Uterus (tissue), 4 donors: ENCODE results near the gene FOXA2. TPM values are rescaled to one million over a fixed set of nuclear protein-coding genes. Genes with fewer than 3 reads are reported as not detected.

Experiments
- DNase-seq, 2 donors: peaks; one replicate each; pipeline ENCODE4 v3.0.0-alpha.2; 2019 to 2020
- H3K27ac ChIP-seq, 2 donors: fragments of 200-600 bp; sonication (generic); 1 replicate in 1 of 2; 2 replicates in 1 of 2; pipeline ENCODE4 v1.5.1; 2016 to 2018
- H3K27me3 ChIP-seq, 2 donors: fragments of 200-600 bp; sonication (generic); one replicate each; pipeline ENCODE4 v1.5.1; 2018 to 2019; ENCODE audit warnings: control low read depth in 1 of 2
- H3K36me3 ChIP-seq, 2 donors: fragments of 200-600 bp; sonication (generic); one replicate each; pipeline ENCODE4 v1.5.1; 2019; ENCODE audit warnings: control low read depth in 1 of 2
- H3K4me1 ChIP-seq, 2 donors: fragments of 200-600 bp; sonication (generic); one replicate each; pipeline ENCODE4 v1.5.1; 2018 to 2019; ENCODE audit warnings: control low read depth in 1 of 2
- H3K4me3 ChIP-seq, 2 donors: fragments of 200-600 bp; sonication (generic); 1 replicate in 1 of 2; 2 replicates in 1 of 2; pipeline ENCODE4 v1.5.1; 2018 to 2019; ENCODE audit warnings: mild to moderate bottlenecking in 1 of 2
- H3K9me3 ChIP-seq, 2 donors: fragments of 200-600 bp; sonication (generic); one replicate each; pipeline ENCODE4 v1.5.1; 2019; ENCODE audit warnings: control low read depth in 1 of 2
- POLR2A ChIP-seq, 2 donors: fragments of 450-650 bp; IDR thresholded peaks; one replicate each; pipeline ENCODE4 v1.6.1; 2016; ENCODE audit warnings: antibody characterized with exemption in 2 of 2, mild to moderate bottlenecking in 1 of 2, moderate library complexity in 1 of 2
- intact Hi-C: fragments of 100-400 bp; cut with DNase I; formaldehyde crosslinking; loops from one replicate; pipeline ENCODE4 v1.15.1; 2023; ENCODE audit warnings: low total_unique reads
- total RNA-seq, 4 donors: library from RNA; depleted of rRNA in 3 of 4; stranded (reverse); fragments of >200 nt in 3 of 4; gene quantifications; one replicate each; pipeline versions ENCODE4 v1.1.0 to v1.2.4, GENCODE V29; 2014 to 2023
- TF ChIP-seq, protein P1 (sequence below), 4 experiments: fragments of 200-600 bp in 2 of 4; fragments of 450-650 bp in 2 of 4; sonication (generic) in 2 of 4; IDR thresholded peaks; one replicate each; pipeline ENCODE4 v1.5.1; 2016 to 2019; ENCODE audit warnings: antibody characterized with exemption in 4 of 4, mild to moderate bottlenecking in 2 of 4, moderate library complexity in 1 of 4
- donor health status: DM: yes; HTN: yes; CAD: no.

The FOXA2 gene
- total RNA-seq, 4 donors from 2014 or later, result 0.14 TPM; not detected in 3

GRCh38 chr20:22536956-22537756 lies 47.2 kb downstream of the FOXA2 start:
- Histone ChIP-seq H3K4me1 (no peaks in the 10 kb centered on the region), H3K27me3 (no peaks in the 10 kb centered on the region), H3K27ac (no peak overlapping the region), H3K4me3 (no peak overlapping the region), H3K36me3 (no peaks in the 10 kb centered on the region), H3K9me3 (no peaks in the 10 kb centered on the region)
- intact Hi-C loops, result no loop called here
- TF ChIP-seq POLR2A (IDR thresholded peaks at IDR 0.05), result no peak
- TF ChIP-seq, protein P1, sequence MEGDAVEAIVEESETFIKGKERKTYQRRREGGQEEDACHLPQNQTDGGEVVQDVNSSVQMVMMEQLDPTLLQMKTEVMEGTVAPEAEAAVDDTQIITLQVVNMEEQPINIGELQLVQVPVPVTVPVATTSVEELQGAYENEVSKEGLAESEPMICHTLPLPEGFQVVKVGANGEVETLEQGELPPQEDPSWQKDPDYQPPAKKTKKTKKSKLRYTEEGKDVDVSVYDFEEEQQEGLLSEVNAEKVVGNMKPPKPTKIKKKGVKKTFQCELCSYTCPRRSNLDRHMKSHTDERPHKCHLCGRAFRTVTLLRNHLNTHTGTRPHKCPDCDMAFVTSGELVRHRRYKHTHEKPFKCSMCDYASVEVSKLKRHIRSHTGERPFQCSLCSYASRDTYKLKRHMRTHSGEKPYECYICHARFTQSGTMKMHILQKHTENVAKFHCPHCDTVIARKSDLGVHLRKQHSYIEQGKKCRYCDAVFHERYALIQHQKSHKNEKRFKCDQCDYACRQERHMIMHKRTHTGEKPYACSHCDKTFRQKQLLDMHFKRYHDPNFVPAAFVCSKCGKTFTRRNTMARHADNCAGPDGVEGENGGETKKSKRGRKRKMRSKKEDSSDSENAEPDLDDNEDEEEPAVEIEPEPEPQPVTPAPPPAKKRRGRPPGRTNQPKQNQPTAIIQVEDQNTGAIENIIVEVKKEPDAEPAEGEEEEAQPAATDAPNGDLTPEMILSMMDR (IDR thresholded peaks at IDR 0.05), result no peak
- no peak for DNase-seq

- intact Hi-C loops, result no loop called here
- Histone ChIP-seq H3K27me3 (no peaks in the 10 kb centered on the region), H3K4me3 (no peak overlapping the region), H3K4me1 (no peaks in the 10 kb centered on the region), H3K36me3 (no peaks in the 10 kb centered on the region), H3K27ac (no peak overlapping the region), H3K9me3 (no peaks in the 10 kb centered on the region)
- no peak for DNase-seq
- TF ChIP-seq, protein P1 (IDR thresholded peaks at IDR 0.05), result no peak
- TF ChIP-seq POLR2A (IDR thresholded peaks at IDR 0.05), result no peak
Measured at GRCh38 chr20:22536141-22536828, 48.1 kb downstream of the FOXA2 start.

GRCh38 chr20:22535483-22535882 lies 48.9 kb downstream of the FOXA2 start:
- Histone ChIP-seq H3K27me3 (no peaks in the 10 kb centered on the region), H3K4me1 (no peaks in the 10 kb centered on the region), H3K9me3 (no peaks in the 10 kb centered on the region), H3K27ac (no peak overlapping the region), H3K4me3 (no peak overlapping the region), H3K36me3 (no peaks in the 10 kb centered on the region)
- TF ChIP-seq, protein P1 (IDR thresholded peaks at IDR 0.05), result no peak
- no peak for TF ChIP-seq POLR2A (IDR thresholded peaks at IDR 0.05)
- intact Hi-C loops, result no loop called here
- no peak for DNase-seq

DNA sequence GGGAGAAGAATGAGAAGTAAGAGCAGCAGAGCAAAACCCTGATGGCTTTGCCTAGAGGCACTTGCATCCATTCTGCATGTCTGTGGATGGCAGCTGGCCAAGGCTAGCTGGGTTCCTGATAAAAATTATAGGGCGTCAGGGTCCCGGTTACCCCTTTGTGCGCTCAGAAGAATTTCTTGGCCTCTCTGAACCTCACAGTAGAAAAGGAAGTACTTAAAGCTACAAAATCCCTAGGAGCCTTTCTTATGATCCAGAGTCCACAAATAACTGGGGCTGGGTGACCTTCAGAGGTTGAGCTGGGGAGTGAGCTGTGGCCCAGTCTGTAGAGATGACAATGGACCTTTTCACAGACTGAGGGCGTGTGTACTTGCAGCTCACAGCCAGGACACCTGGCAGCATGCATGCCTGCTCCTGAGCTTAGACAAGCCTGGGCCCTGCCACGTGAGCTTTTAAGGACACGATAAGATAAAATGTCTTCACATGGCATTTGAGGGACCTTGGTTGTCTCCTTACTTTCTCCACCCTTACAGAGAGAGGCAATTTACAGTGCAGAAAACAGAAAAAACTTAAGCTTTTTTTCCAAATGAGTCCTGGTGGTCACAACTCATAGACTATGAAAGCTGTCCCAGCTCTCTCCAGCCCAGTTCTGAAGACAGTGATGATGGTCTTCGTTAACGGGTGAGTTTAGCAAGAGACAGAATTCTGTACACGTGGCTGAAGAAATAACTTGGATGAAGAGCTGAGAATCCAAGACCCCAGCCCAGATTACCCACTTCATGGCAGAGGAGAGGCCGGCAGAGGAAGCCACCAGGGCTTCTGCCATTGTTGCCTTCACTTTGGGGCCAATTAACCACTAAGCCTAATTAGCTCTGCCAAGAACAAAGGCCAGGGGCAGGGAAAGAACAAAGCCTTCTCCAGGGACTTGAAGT lies 50.3 kb downstream of the FOXA2 start:
- H3K27me3 ChIP-seq, result no peaks in the 10 kb centered on the region
- no peak overlapping the region for H3K4me3 ChIP-seq
- H3K4me1 ChIP-seq, result no peaks in the 10 kb centered on the region
- no peaks in the 10 kb centered on the region for H3K36me3 ChIP-seq
- H3K27ac ChIP-seq, result no peak overlapping the region
- DNase-seq, result no peak
- TF ChIP-seq POLR2A (IDR thresholded peaks at IDR 0.05), result no peak
- TF ChIP-seq, protein P1 (IDR thresholded peaks at IDR 0.05), result no peak
- H3K9me3 ChIP-seq, result no peaks in the 10 kb centered on the region
- intact Hi-C loops, result no loop called here
